NB4 (cell line): Measurements from ENCODE around the gene PCNX2.
A peak's percentile ranks its signal among the peaks of the same experiment; 100 is the strongest.

Source experiments
- DNase-seq: peaks from one replicate; pipeline ENCODE4 v3.0.0; 2010; ENCODE audit warnings: low read depth
- H3K4me3 ChIP-seq: one replicate; pipeline ENCODE4 v1.5.1; 2011; ENCODE audit warnings: mild to moderate bottlenecking, low read depth, low read length, moderate library complexity
- CTCF ChIP-seq: IDR thresholded peaks from one replicate; pipeline ENCODE4 v1.5.1; 2012; ENCODE audit warnings: low read depth, low read length
- MAX ChIP-seq: IDR thresholded peaks from 2 replicates; pipeline ENCODE4 v1.6.1; 2011; ENCODE audit warnings: low read depth, low read length
- MYC ChIP-seq: IDR thresholded peaks from 2 replicates; pipeline ENCODE4 v1.6.1; 2011; ENCODE audit warnings: low read depth, low read length
- POLR2A ChIP-seq: IDR thresholded peaks from 2 replicates; pipeline ENCODE4 v1.6.1; 2011; ENCODE audit warnings: mild to moderate bottlenecking; ENCODE audit not compliant: insufficient read length; ENCODE audit errors: extremely low read depth

Gene PCNX2

GRCh38 chr1:233170741-233171140, 124.8 kb downstream of the PCNX2 start:
- TF ChIP-seq MYC (no peak), CTCF (no peak), MAX (no peak), POLR2A (no peak)
- H3K4me3 ChIP-seq, result no peak overlapping the region
- no peak for DNase-seq

- no peak overlapping the region for H3K4me3 ChIP-seq
- no peak for TF ChIP-seq MAX
- TF ChIP-seq POLR2A, result no peak
- no peak for TF ChIP-seq CTCF
- TF ChIP-seq MYC, result no peak
- DNase-seq, result no peak
Observed at GRCh38 chr1:233168384-233168783, 127.1 kb downstream of the PCNX2 start.

GRCh38 chr1:233166896-233167295, 128.6 kb downstream of the PCNX2 start:
- peak; percentile 11 for DNase-seq
- no peak overlapping the region for H3K4me3 ChIP-seq
- no peak for TF ChIP-seq MYC
- TF ChIP-seq POLR2A, result no peak
- no peak for TF ChIP-seq CTCF
- TF ChIP-seq MAX, result no peak

GRCh38 chr1:233163696-233164095, 131.8 kb downstream of the PCNX2 start:
- DNase-seq, result no peak
- TF ChIP-seq POLR2A, result no peak
- no peak for TF ChIP-seq MAX
- TF ChIP-seq CTCF, result no peak
- TF ChIP-seq MYC, result no peak
- no peak overlapping the region for H3K4me3 ChIP-seq

- TF ChIP-seq MAX (no peak), POLR2A (no peak), MYC (no peak)
- no peak for DNase-seq
- H3K4me3 ChIP-seq, result no peak overlapping the region
Observed at GRCh38 chr1:233158322-233158721, 137.2 kb downstream of the PCNX2 start.

GRCh38 chr1:233157245-233157644, 138.3 kb downstream of the PCNX2 start:
- TF ChIP-seq CTCF (no peak), POLR2A (no peak), MYC (no peak), MAX (no peak)
- DNase-seq, result no peak
- no peak overlapping the region for H3K4me3 ChIP-seq
